Head of caudate nucleus (tissue), 42 donors: ENCODE measurements around the gene FZD8.
"Not testable (repeated sequence)": the region's sequence is repeated elsewhere in the genome, so short reads cannot be mapped to it uniquely, and the experiment has no call there.

Experiments used
- DNase-seq, 42 donors: peaks; one replicate each; pipeline versions ENCODE4 v3.0.0 to v3.0.0-alpha.2; 2020 to 2021; ENCODE audit warnings: mixed read lengths in 7 of 42
- intact Hi-C: fragments of 100-400 bp; cut with DNase I; formaldehyde crosslinking; loops from one replicate; pipeline ENCODE4 v1.15.0; 2022

The FZD8 gene, protein sequence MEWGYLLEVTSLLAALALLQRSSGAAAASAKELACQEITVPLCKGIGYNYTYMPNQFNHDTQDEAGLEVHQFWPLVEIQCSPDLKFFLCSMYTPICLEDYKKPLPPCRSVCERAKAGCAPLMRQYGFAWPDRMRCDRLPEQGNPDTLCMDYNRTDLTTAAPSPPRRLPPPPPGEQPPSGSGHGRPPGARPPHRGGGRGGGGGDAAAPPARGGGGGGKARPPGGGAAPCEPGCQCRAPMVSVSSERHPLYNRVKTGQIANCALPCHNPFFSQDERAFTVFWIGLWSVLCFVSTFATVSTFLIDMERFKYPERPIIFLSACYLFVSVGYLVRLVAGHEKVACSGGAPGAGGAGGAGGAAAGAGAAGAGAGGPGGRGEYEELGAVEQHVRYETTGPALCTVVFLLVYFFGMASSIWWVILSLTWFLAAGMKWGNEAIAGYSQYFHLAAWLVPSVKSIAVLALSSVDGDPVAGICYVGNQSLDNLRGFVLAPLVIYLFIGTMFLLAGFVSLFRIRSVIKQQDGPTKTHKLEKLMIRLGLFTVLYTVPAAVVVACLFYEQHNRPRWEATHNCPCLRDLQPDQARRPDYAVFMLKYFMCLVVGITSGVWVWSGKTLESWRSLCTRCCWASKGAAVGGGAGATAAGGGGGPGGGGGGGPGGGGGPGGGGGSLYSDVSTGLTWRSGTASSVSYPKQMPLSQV

DNA sequence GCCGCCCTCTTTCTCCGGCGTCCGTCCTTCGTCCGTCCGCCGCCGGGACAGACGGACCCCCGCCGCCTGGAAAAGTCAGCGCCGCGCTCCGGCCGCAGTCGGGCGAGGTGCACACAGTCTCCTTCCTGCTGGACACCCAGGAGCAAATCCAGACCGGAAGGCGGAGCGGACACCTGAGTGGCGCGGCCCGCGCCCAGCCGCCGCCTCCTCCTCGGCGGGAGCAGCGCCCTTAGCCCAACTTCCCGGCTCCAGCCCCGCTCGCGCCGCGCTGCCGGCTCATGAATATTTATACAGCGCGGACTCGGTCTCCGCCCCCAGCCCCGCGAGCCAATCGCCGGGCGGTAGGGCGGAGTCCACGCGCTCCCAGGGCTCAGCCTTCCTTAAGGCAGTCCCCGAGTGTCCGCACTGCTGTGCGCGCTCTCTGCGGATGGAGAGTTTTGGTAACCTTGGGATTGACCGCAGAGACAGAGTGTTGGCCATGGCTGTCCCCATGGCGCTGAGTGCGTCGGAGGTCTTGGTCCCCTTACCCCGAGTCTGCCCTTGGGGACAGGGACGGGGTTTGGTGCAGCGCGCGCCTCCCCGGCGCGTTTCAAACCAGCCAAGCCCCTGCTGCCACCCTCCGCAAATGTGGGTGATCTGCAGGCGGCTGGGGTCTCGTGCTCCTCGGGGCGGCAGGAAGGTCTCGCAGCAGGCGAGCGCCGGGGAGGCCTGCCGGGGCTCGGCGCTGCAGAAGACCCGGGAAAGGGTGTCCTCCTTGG is at the start of gene FZD8:
Gene FZD8 (minus strand): TSS at position 262 of the 758 bp plus-strand sequence. CDS start 867 bp downstream, outside the sequence.
- DNase-seq: peak; percentile 78 to 96 (median 91)
- intact Hi-C loops: no loop called here

DNA sequence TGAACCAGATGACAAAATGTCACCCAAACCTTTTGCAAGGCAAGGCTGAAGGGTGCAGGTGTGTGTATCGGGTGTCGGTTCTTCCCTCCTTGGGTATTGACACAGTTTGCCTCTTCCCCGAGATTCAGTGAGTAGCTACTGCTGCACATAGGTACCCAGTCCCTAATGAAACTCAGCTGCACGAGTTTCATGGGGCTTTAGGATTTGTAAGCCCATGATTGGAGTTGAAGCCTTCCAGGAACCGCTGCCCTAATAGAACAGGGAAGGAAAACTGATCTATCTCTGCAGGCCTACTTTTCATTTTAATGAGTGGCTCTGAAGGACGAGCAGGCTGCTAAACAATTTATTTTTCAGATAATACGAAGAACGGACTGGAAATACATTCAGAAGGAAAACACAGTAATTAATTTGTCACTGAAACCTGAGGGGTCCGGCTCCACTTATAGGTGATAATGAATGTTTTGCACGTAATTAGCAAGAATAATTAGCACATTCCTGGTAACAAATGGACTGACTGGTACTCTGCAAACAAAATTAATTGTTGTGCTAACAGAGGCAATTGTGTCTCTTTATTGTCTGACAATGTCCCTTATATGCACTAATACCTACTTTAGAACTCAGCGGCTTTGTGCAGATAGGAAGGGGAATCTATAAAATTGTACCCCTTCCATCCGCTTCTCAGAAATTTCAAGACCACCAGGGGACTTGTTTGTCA is 49.6 kb upstream of the FZD8 start:
- intact Hi-C loops: no loop called here

DNA sequence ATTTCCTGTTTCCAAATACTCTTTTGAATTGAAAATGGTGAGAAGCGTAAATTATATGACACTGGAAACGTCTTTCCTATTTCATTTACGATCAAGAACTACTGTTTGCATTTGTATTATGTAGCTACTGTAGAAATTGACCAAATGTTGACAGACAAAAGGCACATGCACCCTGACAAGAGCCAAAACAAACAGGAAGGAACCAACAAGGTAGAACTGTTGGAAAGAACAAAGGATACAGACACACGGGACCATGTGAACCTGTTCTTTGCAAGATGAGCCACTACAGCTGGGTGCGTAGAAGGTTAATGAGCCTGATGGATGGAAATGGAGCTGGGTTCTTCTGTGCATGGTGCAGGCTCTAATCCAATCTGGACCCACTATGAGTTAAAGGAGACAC is 48.4 kb upstream of the FZD8 start:
- intact Hi-C loops: no loop called here
- DNase-seq: no peak

More for the DNA sequence above, 49.6 kb upstream of the FZD8 start:
- DNase-seq: no peak

DNA sequence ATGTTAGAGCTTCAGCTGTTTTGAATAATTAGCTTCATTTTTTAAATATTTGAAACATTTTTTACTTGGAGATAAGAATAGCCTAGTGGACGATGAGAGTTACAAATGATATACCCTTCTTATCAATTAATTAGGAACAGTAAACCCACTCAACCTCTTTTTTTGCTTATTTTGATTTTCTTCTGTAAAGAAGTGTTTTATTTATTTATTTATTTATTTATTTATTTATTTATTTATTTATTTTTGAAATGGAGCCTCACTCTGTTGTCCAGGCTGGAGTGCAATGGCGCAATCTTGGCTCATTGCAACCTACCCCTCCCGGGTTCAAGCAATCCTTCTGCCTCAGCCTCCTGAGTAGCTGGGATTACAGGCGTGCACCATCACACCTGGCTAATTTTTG is 43.8 kb upstream of the FZD8 start:
- intact Hi-C loops, DNase-seq: not testable (repeated sequence)

DNA sequence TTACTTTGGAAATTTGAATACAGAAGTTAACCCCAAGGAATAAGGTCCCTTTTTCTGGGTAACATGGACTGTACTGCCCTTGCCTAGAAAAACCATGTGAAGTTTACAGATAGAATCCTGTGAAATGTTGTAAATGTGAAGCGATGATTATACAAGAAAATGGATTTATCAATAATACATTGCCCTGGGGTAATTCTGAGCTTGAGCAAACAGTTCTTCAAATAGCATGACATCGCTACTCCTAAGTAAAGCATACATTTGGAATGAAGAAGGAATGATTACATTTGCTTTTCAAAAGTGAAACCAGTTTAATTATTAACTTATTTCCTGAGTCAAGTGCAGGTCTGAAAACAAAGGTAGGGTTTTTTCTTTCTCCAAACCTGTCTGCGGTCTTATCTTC is 43.3 kb upstream of the FZD8 start:
- intact Hi-C loops: no loop called here

DNA sequence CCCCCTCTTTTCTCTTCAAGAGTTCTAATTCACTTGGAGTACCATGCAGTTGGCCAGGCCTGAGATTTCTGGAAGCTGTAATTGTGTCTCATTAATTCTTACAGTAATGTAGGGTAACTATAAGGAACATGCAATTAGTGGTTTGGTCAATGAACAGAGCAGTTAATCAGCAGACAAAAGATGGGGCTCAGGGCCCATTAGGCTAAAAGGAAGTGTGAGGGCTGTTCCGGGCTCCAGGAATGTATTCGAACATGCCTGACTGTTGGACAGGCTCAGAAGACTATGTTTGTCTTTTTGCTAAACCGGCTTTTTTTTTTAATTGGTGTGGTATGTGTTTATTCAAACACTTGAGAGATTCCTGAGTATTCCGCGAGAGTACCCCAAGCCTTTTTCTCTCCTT is 42.5 kb upstream of the FZD8 start:
- DNase-seq: no peak
- intact Hi-C loops: no loop called here

More for the DNA sequence above, 43.3 kb upstream of the FZD8 start:
- DNase-seq: no peak

DNA sequence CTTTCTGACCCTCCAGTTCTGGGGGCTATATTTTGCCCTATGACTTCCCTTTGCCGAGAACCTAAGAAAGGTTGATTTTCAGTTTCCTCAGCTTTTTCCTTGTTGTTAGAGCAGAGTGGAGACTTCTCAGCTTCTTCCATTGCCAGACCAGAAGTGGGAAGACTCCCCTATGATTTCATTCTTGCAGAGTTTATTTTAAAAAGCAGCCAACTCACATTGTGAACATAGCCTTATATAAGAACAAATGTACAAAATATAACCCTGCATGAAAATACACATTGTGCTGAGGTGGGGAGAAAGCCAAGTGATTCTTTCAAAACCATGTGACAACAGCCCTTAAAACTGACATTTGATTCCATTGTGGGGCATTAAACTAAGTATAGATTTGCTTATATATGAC is 33.8 kb upstream of the FZD8 start:
- intact Hi-C loops: no loop called here
- DNase-seq: no peak

DNA sequence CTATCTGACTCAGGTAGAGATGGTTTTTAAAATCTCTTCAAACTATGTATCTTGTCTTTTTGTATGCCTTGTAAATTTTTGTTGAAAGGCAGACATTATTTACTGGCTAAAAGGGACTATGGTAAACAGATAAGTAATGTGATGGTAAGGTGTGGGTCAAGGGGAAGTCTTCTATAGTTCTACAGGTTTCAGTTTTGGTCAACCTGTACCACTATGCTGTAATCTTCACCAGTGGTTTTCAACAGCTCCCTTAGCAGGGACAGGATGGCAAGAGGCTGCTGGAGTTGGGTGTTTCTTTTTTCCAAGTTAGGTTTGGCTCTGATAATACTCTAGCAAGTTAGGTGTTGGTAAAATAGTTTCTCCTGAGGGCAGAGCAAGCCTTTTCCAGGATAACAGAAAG is 32.7 kb upstream of the FZD8 start:
- intact Hi-C loops: no loop called here
- no peak for DNase-seq

DNA sequence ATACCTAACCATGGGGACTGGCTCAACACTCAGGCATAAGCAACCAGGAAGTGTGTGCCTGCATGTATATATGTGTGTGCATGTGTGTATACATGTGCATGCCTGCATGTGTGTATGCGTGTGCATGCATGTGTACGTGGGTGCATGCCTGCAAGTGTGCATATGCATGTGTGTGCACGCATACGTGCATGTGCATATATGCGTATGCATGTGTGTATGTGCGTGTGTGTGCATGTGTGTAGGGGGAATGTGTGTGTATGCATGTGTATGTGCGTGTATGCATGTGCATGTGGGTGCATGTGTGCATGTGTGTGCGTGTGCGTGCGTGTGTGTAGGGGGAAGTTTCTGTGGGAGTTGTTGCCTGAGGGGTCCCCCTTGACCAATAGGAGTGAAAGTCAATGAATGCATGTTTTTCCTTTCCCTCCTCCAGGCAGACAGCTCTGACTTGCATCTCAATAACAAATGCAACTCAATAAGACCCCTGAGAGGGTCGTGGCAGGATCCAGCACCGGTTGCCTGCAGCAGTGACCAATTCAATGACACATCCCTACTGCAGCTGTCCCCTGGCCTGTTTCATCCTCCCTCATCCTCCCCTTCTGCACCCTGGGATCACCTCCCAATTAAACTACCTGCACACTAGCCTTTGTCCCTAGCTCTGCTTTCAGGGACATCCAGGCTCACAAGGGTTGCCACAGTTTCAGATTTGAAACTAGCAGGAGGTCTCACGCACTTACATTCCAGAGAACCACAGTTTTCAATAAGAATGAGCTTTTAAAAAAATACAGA is 27.0 kb upstream of the FZD8 start:
- intact Hi-C loops: no loop called here
- DNase-seq: no peak

DNA sequence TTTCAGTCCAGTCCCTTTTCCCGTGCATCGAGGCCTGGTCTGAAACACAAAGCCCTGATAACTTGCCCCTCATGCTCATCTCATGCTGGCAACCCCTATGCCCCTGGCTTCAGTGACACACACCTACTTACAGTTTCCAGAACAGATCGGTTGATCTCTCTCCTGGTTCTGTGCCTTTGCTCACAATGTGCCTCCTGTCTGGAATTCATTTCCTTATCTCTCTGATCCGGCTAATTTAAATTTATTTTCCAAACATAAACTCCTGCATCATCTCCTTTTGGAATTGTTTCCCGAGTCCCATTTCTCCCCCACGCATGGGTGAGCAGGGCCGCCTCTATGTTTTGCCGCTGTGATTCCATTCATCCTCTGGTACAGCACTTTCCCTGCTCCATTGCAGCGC is 25.9 kb upstream of the FZD8 start:
- DNase-seq: no peak
- intact Hi-C loops: no loop called here

DNA sequence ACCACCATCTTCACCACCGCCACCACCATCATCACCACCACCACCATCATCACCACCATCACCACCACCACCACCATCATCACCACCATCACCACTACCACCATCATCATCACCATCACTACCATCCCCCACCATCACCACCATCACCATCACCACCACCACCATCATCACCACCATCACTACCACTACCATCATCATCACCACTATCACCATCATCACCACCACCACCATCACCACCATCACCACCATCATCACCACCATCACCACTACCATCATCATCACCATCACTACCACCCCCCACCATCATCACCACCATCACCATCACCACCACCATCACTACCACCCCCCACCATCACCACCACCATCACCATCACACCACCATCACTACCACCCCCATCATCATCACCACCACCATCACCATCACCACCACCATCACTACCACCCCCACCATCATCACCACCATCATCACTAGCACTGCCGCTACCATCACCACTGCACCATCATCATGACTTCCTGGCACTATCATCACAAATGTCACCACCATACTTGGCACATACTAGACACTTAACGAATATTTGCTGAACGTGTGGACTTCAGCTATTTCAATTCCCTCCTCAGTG is 25.3 kb upstream of the FZD8 start:
- no peak for DNase-seq

DNA sequence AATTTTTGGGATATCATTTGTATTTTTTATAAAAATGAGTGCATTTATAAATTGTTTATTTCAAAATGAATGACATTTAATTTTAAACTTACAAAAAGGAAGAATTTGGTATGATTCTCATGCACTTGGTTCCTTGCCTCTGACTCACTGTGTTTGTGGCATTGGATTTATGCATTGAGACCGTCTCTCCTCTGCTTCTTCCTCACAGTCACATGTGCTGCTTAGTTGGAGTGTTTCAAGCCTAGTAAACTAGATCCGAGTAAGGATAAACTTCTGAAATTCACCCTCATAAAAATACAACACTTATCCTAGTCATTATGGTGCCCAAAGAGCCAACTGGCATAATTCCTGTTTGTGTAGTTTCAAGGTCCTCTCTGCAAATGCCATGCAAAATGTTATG is 19.1 kb upstream of the FZD8 start:
- intact Hi-C loops: no loop called here
- no peak for DNase-seq

More for the DNA sequence above, 25.3 kb upstream of the FZD8 start:
- intact Hi-C loops: no loop called here

DNA sequence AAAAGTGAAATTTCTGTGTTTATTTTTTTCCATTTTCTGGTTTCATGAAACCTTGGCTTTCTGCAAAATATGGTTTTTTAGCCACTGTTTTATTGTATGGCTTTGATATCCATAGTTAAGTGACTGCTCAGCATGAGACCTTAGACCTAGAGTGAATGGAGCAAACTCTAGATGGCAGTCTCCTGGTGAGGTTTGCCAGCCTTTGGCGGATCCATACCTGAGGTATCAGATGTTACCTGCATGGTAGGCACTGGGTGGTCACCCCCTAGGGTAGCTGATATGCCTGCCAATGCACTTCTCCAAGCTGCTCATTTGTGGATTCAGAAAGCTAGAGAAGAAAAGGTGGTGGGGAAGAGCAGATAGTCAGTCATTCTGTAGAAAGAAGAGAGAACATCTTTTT is 17.4 kb upstream of the FZD8 start:
- intact Hi-C loops: no loop called here
- DNase-seq: no peak

DNA sequence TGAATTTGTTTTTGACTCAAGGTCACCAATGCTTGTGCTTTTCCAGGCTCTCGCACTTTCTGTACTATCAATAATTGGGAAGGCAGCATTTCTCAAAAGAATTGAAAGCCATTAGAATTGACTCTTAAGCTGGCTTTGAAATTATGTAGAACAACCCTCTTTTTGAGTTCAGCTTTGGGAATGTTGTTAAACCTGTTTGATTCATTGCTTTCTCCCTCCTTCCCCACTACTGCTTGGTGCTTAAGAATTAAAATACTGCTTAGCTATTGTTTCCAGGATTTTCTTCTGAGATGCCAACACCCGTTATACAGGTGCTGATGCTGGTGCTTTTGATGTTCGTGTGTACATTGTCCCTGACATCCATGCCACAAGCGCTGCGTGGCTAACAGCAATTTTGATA is 15.5 kb upstream of the FZD8 start:
- no peak for DNase-seq
- intact Hi-C loops: no loop called here

DNA sequence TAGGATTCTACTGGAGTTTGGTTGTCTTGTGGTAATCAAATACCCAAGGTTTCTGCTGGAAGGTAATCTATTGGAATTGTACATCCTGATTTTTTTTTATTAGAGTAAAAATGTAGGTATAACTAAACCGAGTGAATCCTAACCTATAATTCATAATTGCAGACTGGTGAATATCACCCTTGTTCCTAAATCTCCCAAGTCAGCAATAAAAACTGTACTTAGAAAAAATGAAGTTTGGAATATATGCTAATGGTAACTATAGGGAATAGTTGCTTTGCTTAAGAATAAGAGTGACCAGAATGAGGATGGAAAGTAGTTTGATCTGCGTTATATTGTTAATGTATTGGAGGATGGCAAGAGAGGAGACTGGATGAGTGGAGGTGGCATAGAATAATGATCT is 10.7 kb upstream of the FZD8 start:
- intact Hi-C loops: no loop called here
- no peak for DNase-seq

DNA sequence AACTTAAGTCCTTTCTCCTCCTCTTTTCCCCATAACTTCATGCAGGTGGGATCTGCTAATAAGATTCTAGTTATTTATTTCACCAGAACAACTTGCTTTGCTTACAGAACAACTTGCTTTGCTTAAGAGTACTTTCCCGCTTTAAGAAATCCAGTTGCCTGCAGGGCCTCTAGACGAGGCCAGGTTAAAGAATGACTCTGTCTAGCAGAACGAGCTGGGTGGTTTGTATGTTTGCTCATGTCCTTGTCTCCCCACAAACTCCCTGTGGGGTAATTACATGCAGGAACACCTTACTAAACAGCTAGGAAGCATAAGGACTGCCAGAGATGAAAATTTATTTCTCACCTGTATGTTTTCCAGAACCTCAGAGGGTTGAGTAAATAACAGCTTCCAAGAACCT is 8.8 kb upstream of the FZD8 start:
- intact Hi-C loops: no loop called here
- DNase-seq: no peak

DNA sequence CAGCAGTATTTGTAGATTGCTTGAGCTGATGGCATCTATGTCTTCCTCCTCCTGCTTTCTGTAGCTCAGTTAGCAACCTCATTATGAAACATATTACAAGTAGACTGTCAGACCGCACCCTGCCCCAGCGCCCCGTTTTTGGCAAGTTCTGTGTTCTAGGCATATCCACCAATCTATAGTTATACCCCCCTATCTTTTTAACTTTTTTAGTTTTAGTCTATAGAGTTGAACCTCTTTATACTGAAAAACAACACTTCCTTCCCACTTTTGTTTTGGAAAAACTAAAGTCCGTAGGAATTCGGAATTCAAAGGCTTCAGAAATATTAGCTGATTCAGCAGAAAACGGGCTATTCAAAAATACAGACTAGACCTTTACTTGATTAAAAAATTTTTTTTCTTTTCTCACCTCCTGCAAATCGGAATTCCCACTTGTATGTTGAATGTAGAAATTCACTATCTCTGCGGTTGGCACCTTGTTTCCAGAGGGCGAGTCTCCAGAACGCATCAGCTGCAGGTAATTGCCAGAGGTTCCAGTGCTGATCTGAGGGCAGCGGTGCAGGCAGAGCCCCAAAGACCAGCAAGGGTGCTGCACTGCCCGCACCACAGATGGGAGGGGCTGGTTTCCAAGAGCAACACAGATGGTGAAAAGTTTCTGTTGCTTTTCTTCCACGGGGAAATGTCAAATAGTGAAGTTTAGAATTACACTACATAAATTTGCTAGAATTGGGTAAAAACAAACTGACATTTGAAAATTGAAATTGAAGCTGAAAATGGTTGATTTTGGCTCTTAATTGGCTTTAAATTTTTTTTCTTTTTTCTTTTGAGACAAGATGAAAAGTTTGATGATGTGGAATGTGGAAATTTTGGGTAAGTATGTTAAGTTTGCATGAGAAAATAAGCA is 2.2 kb upstream of the FZD8 start:
- DNase-seq: peak in 6 of 42 donors; percentile 6 to 41 (median 15)
- intact Hi-C loops: no loop called here
